ENCODE results near the gene TXNDC15. TPM values are rescaled to one million over a fixed set of nuclear protein-coding genes. Genes with fewer than 3 reads are reported as not detected.

Gene TXNDC15
- total RNA-seq, 1 experiment from 2014 or later = 47.4 TPM

DNA sequence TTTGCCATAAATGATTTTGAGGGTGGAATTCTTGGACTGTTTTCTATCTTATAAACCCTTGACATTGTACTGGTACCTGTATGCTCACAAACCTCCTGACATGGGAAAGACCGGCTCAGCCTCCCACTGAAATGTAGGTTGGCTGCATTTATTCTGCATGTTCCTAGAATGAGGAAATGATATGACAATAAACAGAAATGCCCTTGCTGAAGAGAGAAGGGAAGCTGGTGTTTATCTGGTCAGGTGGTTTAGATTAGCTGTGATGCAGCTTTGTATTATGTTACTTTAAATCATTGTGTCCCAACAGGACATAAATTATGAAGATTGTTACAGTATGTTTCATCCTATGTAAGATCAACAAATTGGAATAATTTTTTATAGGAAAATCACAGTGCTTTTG lies 70.5 kb downstream of the TXNDC15 start:
- TF ChIP-seq, protein P1, sequence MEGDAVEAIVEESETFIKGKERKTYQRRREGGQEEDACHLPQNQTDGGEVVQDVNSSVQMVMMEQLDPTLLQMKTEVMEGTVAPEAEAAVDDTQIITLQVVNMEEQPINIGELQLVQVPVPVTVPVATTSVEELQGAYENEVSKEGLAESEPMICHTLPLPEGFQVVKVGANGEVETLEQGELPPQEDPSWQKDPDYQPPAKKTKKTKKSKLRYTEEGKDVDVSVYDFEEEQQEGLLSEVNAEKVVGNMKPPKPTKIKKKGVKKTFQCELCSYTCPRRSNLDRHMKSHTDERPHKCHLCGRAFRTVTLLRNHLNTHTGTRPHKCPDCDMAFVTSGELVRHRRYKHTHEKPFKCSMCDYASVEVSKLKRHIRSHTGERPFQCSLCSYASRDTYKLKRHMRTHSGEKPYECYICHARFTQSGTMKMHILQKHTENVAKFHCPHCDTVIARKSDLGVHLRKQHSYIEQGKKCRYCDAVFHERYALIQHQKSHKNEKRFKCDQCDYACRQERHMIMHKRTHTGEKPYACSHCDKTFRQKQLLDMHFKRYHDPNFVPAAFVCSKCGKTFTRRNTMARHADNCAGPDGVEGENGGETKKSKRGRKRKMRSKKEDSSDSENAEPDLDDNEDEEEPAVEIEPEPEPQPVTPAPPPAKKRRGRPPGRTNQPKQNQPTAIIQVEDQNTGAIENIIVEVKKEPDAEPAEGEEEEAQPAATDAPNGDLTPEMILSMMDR (IDR thresholded peaks at IDR 0.05) = no peak
- TF ChIP-seq POLR2AphosphoS5 (IDR thresholded peaks at IDR 0.05; ENCODE audit: low read depth, low read length) = no peak
- TF ChIP-seq, protein P2, sequence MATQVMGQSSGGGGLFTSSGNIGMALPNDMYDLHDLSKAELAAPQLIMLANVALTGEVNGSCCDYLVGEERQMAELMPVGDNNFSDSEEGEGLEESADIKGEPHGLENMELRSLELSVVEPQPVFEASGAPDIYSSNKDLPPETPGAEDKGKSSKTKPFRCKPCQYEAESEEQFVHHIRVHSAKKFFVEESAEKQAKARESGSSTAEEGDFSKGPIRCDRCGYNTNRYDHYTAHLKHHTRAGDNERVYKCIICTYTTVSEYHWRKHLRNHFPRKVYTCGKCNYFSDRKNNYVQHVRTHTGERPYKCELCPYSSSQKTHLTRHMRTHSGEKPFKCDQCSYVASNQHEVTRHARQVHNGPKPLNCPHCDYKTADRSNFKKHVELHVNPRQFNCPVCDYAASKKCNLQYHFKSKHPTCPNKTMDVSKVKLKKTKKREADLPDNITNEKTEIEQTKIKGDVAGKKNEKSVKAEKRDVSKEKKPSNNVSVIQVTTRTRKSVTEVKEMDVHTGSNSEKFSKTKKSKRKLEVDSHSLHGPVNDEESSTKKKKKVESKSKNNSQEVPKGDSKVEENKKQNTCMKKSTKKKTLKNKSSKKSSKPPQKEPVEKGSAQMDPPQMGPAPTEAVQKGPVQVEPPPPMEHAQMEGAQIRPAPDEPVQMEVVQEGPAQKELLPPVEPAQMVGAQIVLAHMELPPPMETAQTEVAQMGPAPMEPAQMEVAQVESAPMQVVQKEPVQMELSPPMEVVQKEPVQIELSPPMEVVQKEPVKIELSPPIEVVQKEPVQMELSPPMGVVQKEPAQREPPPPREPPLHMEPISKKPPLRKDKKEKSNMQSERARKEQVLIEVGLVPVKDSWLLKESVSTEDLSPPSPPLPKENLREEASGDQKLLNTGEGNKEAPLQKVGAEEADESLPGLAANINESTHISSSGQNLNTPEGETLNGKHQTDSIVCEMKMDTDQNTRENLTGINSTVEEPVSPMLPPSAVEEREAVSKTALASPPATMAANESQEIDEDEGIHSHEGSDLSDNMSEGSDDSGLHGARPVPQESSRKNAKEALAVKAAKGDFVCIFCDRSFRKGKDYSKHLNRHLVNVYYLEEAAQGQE (IDR thresholded peaks at IDR 0.05; ENCODE audit: insufficient read depth in 1 of 2, low read depth in 2 of 2, low read length in 1 of 2) = no peak
- TF ChIP-seq TCF7L2 (IDR thresholded peaks at IDR 0.05; ENCODE audit: low read depth, low read length) = no peak
- no peak for TF ChIP-seq SIN3A (IDR thresholded peaks at IDR 0.05; ENCODE audit: borderline replicate concordance, insufficient read depth, low read depth, low read length)
- intact Hi-C loops (cut with micrococcal nuclease; ENCODE audit: unreplicated experiment) = no loop called here
- in situ Hi-C loops (cut with HindIII; ENCODE audit: low pct_unique_long_range_greater_than_20kb, low sequenced_read_pairs) = no loop called here
- BruUV-seq (replicated peaks) = no TSS peak
- DNase-seq (ENCODE audit: low read depth, low spot score) (no peak), ATAC-seq (no peak)
- CTCF ChIA-PET = no interaction called here
- no peaks in the 10 kb centered on the region for H3K36me3 ChIP-seq (ENCODE audit: control insufficient read depth, insufficient read depth, low read length)
- no peak overlapping the region for H3K4me3 ChIP-seq (ENCODE audit: low read depth in 2 of 2, low read length in 2 of 2)
- no peaks in the 10 kb centered on the region for H3K27me3 ChIP-seq (ENCODE audit: control insufficient read depth, insufficient read depth, low read length)
- H3K9me3 ChIP-seq (ENCODE audit: control insufficient read depth, insufficient read depth, low read depth, low read length) = no peaks in the 10 kb centered on the region
- POLR2A ChIA-PET = no interaction called here
- H3K27ac ChIP-seq (ENCODE audit: low read length) = no peak overlapping the region
- no peaks in the 10 kb centered on the region for H3K4me1 ChIP-seq (ENCODE audit: control insufficient read depth, insufficient read depth, low read length)

DNA sequence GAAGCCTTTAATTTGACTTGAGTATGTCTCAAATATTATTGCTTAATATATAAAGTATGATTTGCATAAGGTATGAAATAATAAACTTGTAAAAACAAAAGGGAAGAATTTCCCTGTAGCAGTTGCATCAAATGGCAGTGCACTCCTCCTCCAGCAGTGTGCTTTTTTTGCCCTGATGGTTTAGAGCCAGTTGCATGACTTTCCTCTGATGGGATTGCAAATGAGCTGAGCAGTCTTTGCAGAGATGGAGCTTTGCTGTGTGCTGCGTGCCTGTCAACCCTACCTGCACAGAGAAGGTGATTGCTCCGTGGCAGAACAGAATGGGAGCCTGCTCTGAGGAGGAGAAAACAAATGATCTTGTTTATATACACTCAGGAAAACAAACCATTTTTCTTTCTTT lies 70.9 kb downstream of the TXNDC15 start:
- Histone ChIP-seq H3K4me3 (ENCODE audit: low read depth in 2 of 2, low read length in 2 of 2) (no peak overlapping the region), H3K27ac (ENCODE audit: low read length) (no peak overlapping the region), H3K36me3 (ENCODE audit: control insufficient read depth, insufficient read depth, low read length) (no peaks in the 10 kb centered on the region), H3K9me3 (ENCODE audit: control insufficient read depth, insufficient read depth, low read depth, low read length) (no peaks in the 10 kb centered on the region), H3K27me3 (ENCODE audit: control insufficient read depth, insufficient read depth, low read length) (no peaks in the 10 kb centered on the region), H3K4me1 (ENCODE audit: control insufficient read depth, insufficient read depth, low read length) (no peaks in the 10 kb centered on the region)
- BruUV-seq (replicated peaks) = no TSS peak
- intact Hi-C loops (cut with micrococcal nuclease; ENCODE audit: unreplicated experiment) (no loop called here), in situ Hi-C loops (cut with HindIII; ENCODE audit: low pct_unique_long_range_greater_than_20kb, low sequenced_read_pairs) (no loop called here)
- ChIA-PET CTCF (no interaction called here), POLR2A (no interaction called here)
- ATAC-seq (no peak), DNase-seq (ENCODE audit: low read depth, low spot score) (no peak)
- TF ChIP-seq SIN3A (IDR thresholded peaks at IDR 0.05; ENCODE audit: borderline replicate concordance, insufficient read depth, low read depth, low read length) (no peak), POLR2AphosphoS5 (IDR thresholded peaks at IDR 0.05; ENCODE audit: low read depth, low read length) (no peak)
- TF ChIP-seq, protein P2 (IDR thresholded peaks at IDR 0.05; ENCODE audit: insufficient read depth in 1 of 2, low read depth in 2 of 2, low read length in 1 of 2) = no peak
- TF ChIP-seq, protein P1 (IDR thresholded peaks at IDR 0.05) = no peak
